ENCODE measurements around the gene OR5A2. TPM values are rescaled to one million over a fixed set of nuclear protein-coding genes. Genes with fewer than 3 reads are reported as not detected.
"Not testable (repeated sequence)": the region's sequence is repeated elsewhere in the genome, so short reads cannot be mapped to it uniquely, and the experiment has no call there.

OR5A2 gene
- total RNA-seq: not detected in 2 replicates
- not detected for polyA plus RNA-seq (2012)

- DNase-seq (ENCODE audit: low read depth): no peak
Observed at GRCh38 chr11:59426361-59427067, at the start of gene OR5A2. Gene OR5A2 (minus strand): TSS chr11:59426413. CDS start chr11:59422953, 3,460 bp downstream.

GRCh38 chr11:59475176-59475575 is 49.0 kb upstream of the OR5A2 start:
- DNase-seq (ENCODE audit: low read depth): no peak

GRCh38 chr11:59473015-59473414 is 46.8 kb upstream of the OR5A2 start, which contains the start of gene OR4D10:
Gene OR4D10 (plus strand): TSS chr11:59473315. CDS start chr11:59477430, 4,115 bp downstream.
- no peak for DNase-seq (ENCODE audit: low read depth)

- peak; percentile 0 for DNase-seq (ENCODE audit: low read depth)
Observed at GRCh38 chr11:59463190-59463641, 37.0 kb upstream of the OR5A2 start.

- DNase-seq (ENCODE audit: low read depth): no peak
Observed at GRCh38 chr11:59459916-59460315, 33.7 kb upstream of the OR5A2 start.

- DNase-seq (ENCODE audit: low read depth): no peak
Observed at GRCh38 chr11:59456661-59457060, 30.4 kb upstream of the OR5A2 start, which contains the start of gene OR4D6. Gene OR4D6 (plus strand): TSS chr11:59456961. CDS start chr11:59456961, 0 bp downstream.

- no peak for DNase-seq (ENCODE audit: low read depth)
Observed at GRCh38 chr11:59448484-59448883, 22.3 kb upstream of the OR5A2 start.

GRCh38 chr11:59445624-59446023 is 19.4 kb upstream of the OR5A2 start:
- not testable (repeated sequence) for DNase-seq (ENCODE audit: low read depth)

GRCh38 chr11:59437770-59438169 is 11.6 kb upstream of the OR5A2 start:
- no peak for DNase-seq (ENCODE audit: low read depth)

GRCh38 chr11:59436169-59436568 is 10.0 kb upstream of the OR5A2 start, which contains the start of gene OR5A1:
Gene OR5A1 (plus strand): TSS chr11:59436469. CDS start chr11:59443169, 6,700 bp downstream.
- DNase-seq (ENCODE audit: low read depth): no peak

- DNase-seq (ENCODE audit: low read depth): peak; percentile 52
Observed at GRCh38 chr11:59429924-59430516, 3.8 kb upstream of the OR5A2 start.

GRCh38 chr11:59427068-59427382 is 812 bp upstream of the OR5A2 start:
- DNase-seq (ENCODE audit: low read depth): no peak

- no peak for DNase-seq (ENCODE audit: low read depth)
Observed at GRCh38 chr11:59425131-59425530, 1.1 kb downstream of the OR5A2 start.

GRCh38 chr11:59423835-59424234 is 2.4 kb downstream of the OR5A2 start:
- no peak for DNase-seq (ENCODE audit: low read depth)

GRCh38 chr11:59418156-59418555 is 8.1 kb downstream of the OR5A2 start:
- DNase-seq (ENCODE audit: low read depth): peak; percentile 5

GRCh38 chr11:59417023-59417422 is 9.2 kb downstream of the OR5A2 start:
- peak; percentile 77 for DNase-seq (ENCODE audit: low read depth)

GRCh38 chr11:59416613-59417012 is 9.6 kb downstream of the OR5A2 start:
- peak; percentile 4 for DNase-seq (ENCODE audit: low read depth)

- DNase-seq (ENCODE audit: low read depth): no peak
Observed at GRCh38 chr11:59415111-59415510, 11.1 kb downstream of the OR5A2 start.

- DNase-seq (ENCODE audit: low read depth): no peak
Observed at GRCh38 chr11:59413646-59414045, 12.6 kb downstream of the OR5A2 start.

- DNase-seq (ENCODE audit: low read depth): no peak
Observed at GRCh38 chr11:59403546-59403945, 22.7 kb downstream of the OR5A2 start.

- DNase-seq (ENCODE audit: low read depth): no peak
Observed at GRCh38 chr11:59401262-59401552, 25.0 kb downstream of the OR5A2 start.

GRCh38 chr11:59400461-59401261 is 25.6 kb downstream of the OR5A2 start:
- no peak for DNase-seq (ENCODE audit: low read depth)
